Measurements from ENCODE around the gene KIF26A.

GRCh38 chr14:104149617-104150135, 11.3 kb downstream of the KIF26A start:
- TF ChIP-seq POLR2AphosphoS5 (IDR thresholded peaks at IDR 0.05) (no peak), CTCF (IDR thresholded peaks at IDR 0.05) (no peak), EP300 (IDR thresholded peaks at IDR 0.05) (no peak), POLR2A (IDR thresholded peaks at IDR 0.05) (no peak)

All from stomach (tissue), 4 donors.